Embryonic facial prominence (tissue), 1 donor: ENCODE measurements around the gene DNAJC3.
"Not testable (repeated sequence)": the region's sequence is repeated elsewhere in the genome, so short reads cannot be mapped to it uniquely, and the experiment has no call there.

Source experiments
- DNase-seq: peaks from one replicate; pipeline ENCODE4 v3.0.0-alpha.2; 2016; ENCODE audit errors: extremely low spot score

The DNAJC3 gene, protein sequence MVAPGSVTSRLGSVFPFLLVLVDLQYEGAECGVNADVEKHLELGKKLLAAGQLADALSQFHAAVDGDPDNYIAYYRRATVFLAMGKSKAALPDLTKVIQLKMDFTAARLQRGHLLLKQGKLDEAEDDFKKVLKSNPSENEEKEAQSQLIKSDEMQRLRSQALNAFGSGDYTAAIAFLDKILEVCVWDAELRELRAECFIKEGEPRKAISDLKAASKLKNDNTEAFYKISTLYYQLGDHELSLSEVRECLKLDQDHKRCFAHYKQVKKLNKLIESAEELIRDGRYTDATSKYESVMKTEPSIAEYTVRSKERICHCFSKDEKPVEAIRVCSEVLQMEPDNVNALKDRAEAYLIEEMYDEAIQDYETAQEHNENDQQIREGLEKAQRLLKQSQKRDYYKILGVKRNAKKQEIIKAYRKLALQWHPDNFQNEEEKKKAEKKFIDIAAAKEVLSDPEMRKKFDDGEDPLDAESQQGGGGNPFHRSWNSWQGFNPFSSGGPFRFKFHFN

DNA sequence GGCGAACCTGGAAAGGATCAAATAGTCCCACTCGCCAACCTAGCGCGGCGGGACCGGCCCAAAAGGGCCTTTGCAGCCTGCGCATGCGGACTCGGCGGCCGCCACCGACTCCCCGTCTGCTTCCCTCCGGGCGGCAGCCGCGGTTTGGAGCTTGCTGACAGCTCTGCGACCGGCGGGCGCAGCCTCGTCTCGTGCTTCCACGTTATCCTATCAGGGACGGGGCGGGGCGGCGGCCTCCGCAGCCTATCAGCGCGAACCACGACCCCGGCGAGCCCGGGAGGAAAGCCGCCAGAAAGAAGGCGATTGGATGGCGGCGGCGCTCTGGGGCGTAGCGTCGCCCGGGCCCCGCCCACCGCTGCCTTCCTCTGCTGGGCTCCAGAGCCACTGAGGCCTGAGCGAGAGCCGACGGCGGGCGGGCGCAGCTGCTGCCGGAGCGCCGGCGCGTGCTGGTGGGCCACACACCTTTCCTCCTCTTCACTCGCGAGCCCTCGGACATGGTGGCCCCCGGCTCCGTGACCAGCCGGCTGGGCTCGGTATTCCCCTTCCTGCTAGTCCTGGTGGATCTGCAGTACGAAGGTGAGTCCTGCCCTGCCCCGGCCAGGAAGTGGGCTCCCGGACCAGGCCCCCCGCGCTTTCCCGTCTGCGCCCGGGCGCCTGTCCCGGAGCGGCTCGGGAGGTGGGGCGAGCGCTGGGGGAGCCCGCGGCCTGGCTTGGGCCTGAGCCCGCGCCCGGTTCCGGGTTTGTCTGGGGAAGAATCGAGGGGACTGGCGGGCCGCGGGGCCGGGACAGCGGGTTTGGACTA lies at the start of gene DNAJC3:
Gene DNAJC3 (plus strand): TSS at position 378 of the 802 bp plus-strand sequence. CDS start 117 bp downstream, at position 495.
- peak; percentile 93 for DNase-seq

DNA sequence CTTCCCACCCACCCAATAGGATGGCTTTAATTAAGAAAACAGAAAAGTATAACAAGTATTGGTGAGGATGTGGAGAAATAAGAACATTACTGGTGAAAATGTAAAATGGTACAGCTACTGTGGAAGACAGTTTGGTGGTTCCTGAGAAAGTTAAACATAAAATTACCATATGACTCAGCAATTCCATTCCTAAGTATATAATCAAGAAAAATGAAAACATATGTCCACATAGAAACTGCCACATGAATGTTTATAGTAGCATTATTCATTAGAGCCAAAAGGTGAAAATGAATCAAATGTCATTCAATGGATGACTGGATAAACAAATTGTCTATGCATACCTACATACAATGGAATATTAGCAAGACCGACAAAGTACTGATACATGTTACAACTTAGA lies 49.3 kb upstream of the DNAJC3 start:
- DNase-seq = no peak

DNA sequence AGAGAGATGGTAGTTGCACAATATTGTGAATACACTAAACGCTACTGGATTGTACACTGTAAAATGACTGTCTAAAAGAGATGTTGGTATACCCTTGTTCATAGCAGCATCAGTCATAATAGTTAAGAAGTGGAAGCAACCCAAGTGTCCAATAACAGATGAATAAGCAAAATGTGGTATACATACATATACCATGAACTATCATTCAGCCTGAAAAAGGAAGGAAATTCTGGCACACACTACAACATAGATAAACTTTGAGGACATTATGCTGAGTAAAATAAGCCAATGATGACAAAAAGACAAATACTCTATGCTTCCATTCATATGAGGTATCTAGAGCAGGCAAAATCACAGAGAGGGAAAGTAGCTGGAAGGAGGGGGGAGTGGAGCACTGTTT lies 48.5 kb upstream of the DNAJC3 start:
- DNase-seq = no peak

DNA sequence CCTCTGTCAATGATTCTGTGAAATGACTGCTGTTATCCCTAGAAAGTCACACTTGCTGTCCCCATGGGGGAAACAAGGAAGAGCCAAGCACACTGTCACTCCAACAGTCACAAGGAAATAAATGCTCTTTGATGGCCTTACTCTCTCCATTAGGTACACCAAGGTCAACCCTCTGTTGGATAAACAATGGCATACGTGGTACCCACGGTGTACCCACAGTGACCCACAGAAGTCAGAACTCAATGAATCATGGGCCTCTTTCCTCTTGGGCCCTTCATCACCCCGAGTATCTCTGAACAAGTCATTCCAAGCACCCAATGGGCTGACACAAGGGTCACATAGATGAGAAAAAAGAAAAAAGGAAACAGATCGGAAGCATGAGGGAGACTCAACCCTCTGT lies 47.9 kb upstream of the DNAJC3 start:
- no peak for DNase-seq

DNA sequence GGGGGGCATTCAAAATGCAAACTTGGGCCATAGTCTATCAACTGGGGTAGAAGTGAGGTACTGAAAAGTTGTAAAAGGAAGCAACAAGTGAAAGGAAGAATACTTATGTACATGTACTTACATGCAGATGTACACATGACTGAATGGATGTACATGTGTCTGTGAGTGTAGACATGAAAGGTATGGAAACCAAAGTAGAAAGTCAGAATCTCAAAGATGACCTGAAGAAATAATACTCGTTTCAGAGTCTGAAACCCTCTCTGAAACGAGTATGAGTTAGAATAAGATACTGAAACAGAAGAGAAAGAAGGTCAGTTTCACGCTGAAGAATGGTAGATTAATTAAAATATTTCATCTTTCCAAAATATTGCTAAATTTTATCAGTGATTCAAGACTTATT lies 46.3 kb upstream of the DNAJC3 start:
- DNase-seq = no peak

DNA sequence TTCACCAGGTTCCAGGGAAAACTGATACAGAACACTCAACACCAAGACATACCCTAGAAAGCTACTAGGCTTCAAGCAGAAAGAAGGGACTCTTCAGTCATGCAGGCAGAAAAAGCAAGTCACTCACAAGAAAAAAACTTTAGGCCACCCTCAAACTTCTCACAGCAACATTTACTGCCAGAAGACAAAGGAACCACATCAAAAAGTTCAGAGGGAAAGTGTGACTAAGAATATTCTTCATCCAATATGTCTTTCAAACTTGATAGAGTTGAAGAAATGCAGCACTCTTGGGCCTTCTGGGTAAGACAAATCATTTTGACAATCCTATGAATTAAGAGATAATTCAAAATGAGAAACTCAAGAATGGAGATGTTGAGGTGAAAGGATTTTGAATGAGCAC lies 40.1 kb upstream of the DNAJC3 start:
- no peak for DNase-seq

DNA sequence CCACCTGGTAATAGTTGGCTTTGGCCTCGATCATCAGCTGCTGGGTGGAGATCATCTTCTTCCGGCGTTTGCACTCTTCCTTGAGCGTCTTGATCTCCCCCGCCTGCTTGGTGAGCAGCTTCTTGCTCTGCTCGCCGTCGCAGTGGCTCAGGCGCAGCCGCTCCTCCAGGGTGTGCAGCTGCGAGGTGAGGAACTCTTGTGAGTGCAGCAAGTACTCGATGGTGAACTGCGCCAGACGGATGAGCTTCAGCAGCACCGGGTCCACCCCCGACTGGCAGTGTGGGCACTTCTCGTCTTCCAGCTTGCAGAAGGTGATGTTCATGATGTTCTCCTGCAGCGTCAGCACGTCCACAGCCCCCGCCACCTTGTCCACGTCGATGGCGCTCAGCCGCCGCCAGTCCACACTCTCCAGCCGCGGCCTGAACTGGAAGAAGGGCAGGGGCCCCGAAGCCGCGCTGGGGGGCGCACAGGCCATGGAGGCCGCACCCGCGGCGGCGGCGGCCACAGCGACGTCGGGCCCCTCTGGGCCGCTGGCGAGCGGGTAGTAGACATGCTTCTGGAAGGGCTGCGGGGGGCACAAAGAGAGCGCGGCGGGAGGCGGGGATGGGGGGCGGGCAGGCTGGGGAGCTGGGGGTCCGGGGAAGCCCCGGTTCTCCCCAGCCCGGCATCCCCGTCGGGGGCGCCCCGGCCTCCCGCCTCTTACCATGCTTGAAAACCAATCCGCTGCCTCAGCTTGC lies 35.5 kb upstream of the DNAJC3 start:
- DNase-seq = no peak

DNA sequence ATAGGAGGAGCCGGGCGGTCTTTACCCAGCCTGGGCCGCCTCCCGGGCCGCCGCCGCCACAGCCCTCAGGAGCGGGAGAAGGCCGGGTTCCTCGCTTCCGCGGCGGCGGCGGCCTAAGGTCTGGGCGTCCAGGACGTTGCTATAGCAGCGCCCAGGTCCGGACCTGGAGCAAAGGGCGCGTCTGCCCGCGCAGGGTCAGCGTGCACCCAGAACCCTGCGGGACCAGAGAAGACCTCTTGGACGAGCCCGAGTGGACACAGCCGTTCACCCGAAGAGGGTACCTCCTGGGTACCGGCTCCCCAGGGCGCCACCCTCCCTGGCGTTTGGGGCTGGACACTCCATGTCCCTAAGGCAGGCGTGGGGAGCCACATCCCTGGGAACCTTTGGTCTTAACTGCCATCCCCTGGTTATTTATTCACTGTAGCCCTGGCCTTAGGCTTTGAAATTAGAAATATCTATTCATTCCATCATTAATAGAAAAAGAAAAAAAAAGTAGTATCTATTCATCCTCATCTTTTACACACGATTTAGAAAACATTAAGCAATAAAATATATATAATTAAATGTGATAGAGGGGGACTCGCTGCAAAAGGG lies 34.8 kb upstream of the DNAJC3 start:
- no peak for DNase-seq

DNA sequence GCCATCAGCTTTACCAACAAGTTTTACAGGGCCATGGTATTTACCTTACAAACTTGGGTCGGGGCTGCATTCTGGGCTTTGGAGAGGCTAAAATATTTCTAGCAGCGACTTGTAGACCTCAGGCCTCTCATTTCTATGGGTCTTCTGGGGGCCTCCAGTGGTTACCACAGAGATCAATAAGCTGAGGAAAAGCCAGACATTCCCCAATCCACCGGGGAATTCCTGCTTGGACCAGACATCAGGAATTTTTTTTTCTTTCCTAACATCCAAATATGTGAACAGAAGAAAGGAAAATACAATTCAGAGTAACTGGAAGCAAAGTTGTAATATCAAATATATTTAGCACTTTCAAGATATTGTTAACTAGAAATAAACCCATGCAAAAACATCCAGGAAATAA lies 33.9 kb upstream of the DNAJC3 start:
- DNase-seq = no peak

DNA sequence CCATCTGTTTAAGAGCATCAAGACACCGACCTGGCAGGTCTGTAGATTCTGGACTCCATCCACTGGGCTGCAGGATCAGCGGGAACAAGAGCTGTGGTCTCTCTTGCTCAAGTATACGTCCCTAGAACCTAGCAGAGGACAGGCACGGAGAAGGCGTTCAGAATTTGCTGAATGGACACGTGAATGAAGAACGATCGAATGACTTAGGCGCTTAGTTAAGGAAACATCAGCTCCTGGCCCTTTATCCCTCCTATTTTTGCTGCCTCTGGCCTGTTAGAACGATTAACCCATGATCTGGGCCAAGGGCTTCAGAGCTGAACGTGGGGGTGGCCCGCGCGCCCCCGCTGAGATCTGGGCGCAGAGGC lies 33.4 kb upstream of the DNAJC3 start:
- DNase-seq = no peak

DNA sequence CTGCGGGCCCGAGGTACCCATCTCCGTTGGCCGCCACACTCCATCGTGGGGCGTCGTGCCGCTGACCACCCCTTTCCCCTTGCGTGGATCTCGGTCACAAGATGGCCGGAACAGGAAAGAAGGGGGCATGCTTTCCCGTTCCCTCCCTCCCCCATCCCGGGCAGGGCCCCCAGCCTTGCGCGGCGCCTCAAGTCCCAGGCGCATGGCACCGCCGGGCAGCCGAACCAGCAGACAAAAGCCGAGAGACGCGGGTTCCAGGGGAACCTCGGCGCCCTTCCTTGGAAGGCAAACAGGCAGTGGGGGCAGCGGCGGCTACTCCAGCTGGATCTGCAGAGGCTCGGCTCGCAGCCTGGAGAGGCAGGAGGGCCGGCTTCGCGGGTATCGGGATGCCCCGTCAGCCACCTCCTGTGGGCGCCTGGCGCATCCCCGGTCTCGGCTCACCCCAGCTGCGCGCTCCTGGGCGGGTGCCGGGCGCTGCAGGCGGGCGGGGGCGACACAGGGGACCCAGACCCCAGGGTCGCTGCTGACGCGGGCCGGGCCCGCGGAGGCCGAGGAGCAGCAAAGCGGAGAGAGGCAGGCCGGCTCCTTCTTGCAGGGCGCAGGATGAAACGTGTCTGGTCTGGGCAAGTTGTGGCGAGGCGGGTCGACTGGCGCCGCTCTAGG lies 32.9 kb upstream of the DNAJC3 start:
- no peak for DNase-seq

DNA sequence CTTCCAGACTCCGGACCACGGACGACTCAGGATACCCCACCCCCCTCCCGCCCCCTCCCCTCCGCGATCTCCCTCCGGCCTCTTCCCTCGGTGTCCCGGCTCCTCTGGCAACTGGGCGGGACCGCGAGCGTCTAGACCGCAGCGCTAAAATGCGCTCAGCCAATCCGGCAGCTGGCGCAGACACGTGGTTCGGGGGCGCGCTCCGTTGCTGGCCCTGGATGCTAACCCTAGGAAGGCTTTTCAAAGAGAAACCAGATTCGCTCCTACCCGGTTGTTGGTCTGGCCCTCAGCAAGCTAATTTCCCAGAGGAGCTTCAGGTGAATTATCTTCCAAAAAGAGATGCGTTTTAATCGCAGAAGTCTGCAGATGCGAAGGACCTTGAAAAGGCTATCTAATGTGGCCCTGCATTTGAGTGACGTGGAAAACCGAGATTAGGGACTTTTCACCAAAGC lies 32.3 kb upstream of the DNAJC3 start, which contains the start of gene DZIP1:
Gene DZIP1 (minus strand): TSS at position 106 of the 452 bp plus-strand sequence. CDS start 2,677 bp downstream, outside the sequence.
- DNase-seq = peak; percentile 39

DNA sequence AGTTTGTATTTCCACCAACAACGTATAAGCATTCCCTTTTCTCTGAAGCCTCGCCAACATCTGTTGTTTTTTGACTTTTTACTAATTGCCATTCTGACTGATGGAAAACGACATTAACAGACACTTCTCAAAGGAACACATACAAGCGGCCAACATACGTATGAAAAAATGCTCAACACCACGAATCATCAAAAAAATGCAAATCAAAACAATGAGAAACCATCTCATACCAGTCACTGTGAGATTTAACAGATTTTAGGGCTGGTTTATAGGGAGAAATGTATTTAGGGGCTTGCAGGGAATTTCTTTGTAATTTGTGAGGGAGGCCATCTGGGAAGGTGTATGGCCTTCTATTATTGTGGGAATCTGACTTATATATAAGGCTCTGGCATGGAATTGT lies 29.6 kb upstream of the DNAJC3 start:
- no peak for DNase-seq

DNA sequence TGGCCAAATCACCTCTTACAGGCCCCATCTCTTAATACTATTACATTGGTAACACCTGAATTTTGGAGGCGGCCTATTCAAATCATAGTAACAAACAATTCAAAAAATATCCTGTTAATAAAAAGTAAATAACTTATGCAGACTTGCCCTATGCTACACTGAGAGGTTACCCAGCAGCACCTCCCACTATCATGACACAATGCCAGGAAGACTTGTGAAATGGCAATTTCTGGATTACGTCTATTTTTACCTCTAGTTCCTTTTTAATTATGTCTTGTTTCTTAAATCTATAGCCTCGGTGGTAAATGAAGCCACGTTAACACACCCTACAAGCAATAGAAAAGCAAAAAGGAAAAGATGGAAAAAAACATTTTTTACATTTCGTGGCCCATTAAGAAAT lies 26.2 kb upstream of the DNAJC3 start:
- no peak for DNase-seq

DNA sequence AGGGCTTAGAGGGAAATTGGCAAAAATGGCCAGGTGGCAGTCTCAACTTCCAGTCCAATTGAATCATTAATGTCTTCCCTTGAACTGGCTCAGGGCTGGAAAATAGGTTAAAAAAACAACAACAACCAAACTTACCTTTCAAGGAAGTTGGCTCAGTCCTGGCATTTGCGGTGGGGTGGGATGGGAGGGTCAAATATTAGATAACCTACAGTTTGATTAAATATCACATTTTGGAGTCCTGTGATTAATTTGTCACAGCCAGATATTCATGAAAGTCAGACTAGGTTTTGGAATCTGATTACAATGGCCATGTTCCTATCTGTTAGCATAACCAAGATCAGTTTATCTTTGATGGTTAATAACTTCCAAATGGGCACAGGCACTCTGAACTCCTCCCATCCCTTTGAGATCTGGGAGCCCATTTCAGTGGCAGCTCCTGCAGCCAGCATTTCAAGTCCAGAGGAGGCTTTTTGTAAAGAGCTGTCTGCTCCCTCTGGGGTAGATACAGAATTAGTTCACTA lies 24.6 kb upstream of the DNAJC3 start:
- DNase-seq = no peak

DNA sequence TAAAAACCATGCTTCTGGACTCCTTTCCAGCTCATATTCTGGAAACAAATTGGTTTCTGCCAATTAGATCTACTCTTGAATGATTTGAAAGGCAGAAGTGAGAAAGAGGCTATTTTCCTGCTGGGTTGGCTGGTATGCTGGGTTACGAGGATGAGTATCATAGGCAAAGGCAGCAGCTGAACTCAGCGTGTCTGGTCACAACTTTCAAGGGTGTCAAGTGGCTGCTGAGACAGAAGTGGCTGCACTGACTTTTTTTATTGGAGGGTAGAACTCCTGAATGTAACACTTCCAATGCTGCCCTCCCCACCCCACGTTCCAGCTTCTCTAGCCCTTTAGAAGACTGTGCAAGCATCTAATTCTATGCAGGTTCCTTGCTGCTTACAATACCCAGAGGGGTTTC lies 24.1 kb upstream of the DNAJC3 start:
- DNase-seq = no peak

DNA sequence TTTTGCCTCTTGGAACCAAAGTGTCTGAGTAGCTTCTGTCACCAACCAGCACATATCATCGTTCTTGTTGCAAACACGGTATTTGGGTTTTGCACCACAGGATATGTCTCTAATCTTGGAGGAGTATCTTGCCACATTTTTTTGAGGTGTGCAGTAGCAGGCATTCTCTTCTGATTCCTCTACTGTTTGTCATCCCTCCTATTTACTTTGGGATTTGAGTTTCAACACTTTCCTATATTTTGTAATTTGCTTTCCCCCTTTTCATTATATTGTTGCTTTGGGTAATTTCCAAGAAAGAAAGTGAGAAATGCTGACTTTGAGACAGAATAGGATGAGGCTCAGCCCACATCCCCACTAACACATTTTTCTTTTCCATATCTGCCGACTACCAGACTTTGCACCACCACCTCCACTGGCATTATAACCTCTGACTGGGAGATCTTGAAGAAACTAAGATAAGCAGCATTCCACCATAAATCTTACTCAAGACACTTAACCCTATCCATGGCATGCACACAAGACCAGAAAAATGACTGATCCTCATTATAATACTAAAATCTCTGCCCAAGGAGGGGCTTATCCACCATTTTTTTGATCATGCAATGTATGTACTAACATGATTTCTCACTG lies 20.4 kb upstream of the DNAJC3 start:
- no peak for DNase-seq

DNA sequence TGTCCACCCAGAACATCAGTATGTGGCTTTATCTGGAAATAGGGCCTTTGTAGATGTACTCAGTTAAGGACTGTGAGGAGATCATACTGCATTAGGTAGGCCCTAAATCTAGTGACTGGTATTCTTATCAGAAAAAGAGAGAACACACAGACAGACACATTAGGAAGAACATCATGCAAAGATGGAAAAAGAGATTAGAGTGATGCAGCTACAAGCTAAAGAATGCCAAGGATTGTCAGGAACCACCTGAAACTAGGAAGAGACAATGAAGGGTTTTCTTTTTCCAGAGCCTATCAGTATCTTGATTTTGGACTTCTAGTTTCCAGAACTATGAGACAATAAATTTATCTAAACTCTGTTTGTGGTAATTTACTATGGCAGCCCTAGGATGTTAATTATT lies 17.4 kb upstream of the DNAJC3 start:
- DNase-seq = no peak

DNA sequence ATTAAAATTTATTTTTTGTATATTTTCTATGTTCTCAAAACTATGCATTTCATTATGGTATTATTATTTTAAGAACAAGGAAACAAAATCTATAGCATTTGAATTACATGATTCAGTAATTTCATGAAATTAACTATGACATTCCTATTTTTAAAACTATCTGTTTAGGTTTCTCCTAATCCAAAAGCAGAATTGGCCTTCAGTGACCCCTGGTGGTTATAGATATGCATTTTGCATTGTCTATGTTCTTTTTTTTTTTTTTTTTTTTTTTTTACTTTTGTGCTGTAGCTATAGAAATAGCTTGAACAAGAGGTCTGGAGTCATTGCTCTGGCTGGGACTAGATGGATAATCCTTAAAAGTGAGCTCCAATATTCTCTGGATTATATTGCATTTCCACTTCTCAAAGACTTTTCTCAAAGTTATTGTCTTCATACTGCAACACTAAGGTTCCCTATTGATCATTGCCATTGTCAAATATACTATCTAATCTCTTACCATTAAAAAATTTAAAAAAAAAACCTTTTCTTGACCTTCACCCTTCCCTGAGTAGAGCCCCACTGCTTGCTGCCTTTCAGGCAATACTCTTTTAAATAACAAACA lies 15.9 kb upstream of the DNAJC3 start:
- DNase-seq = no peak

DNA sequence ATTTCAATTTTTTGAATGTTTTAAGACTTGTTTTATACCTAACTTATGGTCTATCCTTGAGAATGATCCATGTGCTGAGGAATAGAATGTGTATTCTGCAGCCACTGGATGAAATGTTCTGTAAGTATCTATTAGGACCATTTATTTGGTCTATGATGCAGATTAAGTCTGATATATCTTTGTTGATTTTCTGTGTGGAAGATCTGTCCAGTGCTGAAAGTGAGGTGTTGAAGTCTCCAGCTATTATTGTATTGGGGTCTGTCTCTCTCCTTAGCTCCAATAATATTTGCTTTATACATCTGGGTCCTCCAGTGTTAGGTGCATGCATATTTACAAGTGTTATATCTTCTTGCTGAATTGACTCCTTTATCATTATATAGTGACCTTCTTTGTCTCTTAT lies 9.7 kb upstream of the DNAJC3 start:
- DNase-seq = not testable (repeated sequence)
